Adrenal gland (tissue), 12 donors: ENCODE results near the gene SSC4D. TPM values are rescaled to one million over a fixed set of nuclear protein-coding genes. Genes with fewer than 3 reads are reported as not detected.
"Not testable (repeated sequence)": the region's sequence is repeated elsewhere in the genome, so short reads cannot be mapped to it uniquely, and the experiment has no call there.

Experiments used
- DNase-seq, 7 donors: peaks; one replicate each; pipeline ENCODE4 v3.0.0-alpha.2; 2019 to 2020
- H3K27ac ChIP-seq, 5 donors: fragments of 200-600 bp; sonication (generic) in 4 of 5; 1 replicate in 3 of 5; 2 replicates in 2 of 5; pipeline versions ENCODE4 v1.5.1 to v1.8.0; 2016 to 2020; ENCODE audit warnings: mild to moderate bottlenecking in 1 of 5
- H3K27me3 ChIP-seq: fragments of 200-600 bp; 2 replicates; pipeline ENCODE4 v1.8.0; 2021
- H3K36me3 ChIP-seq, 2 donors: fragments of 200-600 bp; replicated peaks in 1 of 2; 1 replicate in 1 of 2; 2 replicates in 1 of 2; pipeline versions ENCODE4 v1.5.1 to v1.8.0; 2018 to 2022
- H3K4me1 ChIP-seq, 2 donors: fragments of 200-600 bp; replicated peaks in 1 of 2; 1 replicate in 1 of 2; 2 replicates in 1 of 2; pipeline versions ENCODE4 v1.5.1 to v1.8.0; 2018 to 2021
- H3K4me3 ChIP-seq, 4 donors: fragments of 200-600 bp; sonication (generic) in 3 of 4; one replicate each; pipeline ENCODE4 v1.5.1; 2016 to 2018
- H3K9me3 ChIP-seq, 3 donors: fragments of 200-600 bp; sonication (generic) in 1 of 3; replicated peaks in 1 of 3; 1 replicate in 2 of 3; 2 replicates in 1 of 3; pipeline versions ENCODE4 v1.5.1 to v1.8.0; 2016 to 2021
- CTCF ChIP-seq, 6 experiments: fragments of 450-650 bp in 4 of 6; fragments of 200-600 bp in 2 of 6; sonication (generic) in 1 of 6; IDR thresholded peaks; 1 replicate in 5 of 6; 2 replicates in 1 of 6; pipeline versions ENCODE4 v1.5.1 to v1.8.0; 2016 to 2021; ENCODE audit warnings: antibody characterized with exemption in 6 of 6, mild to moderate bottlenecking in 2 of 6, moderate library complexity in 1 of 6
- POLR2A ChIP-seq, 2 donors: fragments of 450-650 bp; IDR thresholded peaks; one replicate each; pipeline ENCODE4 v1.6.1; 2017; ENCODE audit warnings: antibody characterized with exemption in 2 of 2, mild to moderate bottlenecking in 2 of 2, moderate library complexity in 1 of 2
- WGBS, 4 donors: extraction: QIAGEN DNeasy Blood & Tissue Kit in 2 of 4; methylation state at CpG; one replicate each; pipeline versions ENCODE4 v1.1.5 to v1.1.7; 2013 to 2017; 5-methylcytosine and 5-hydroxymethylcytosine counted together
- intact Hi-C, 2 donors: fragments of 100-400 bp; cut with DNase I; formaldehyde crosslinking; loops; one replicate each; pipeline versions ENCODE4 v1.14.1 to v1.15.0; 2022 to 2023
- polyA plus RNA-seq, 3 donors: library from polyadenylated mRNA; stranded (reverse); fragments of 200-250 nt in 2 of 3; fragments of 350-450 nt in 1 of 3; fragmentation: Illumina TruSeq in 1 of 3; extraction: RNeasy Lipid Tissue Mini Kit (QIAGEN cat#74804) in 1 of 3; gene quantifications; one replicate each; pipeline ENCODE4 v1.2.3, GENCODE V29; 2013 to 2014
- total RNA-seq, 9 donors: library from RNA; depleted of rRNA in 4 of 9; stranded (reverse); fragments of >200 nt in 4 of 9; fragments of 120-200 nt in 1 of 9; fragmentation: NEBNext Ultra II Directional in 1 of 9; extraction: Animal tissue kit (Norgen Biotek cat#: 25700) in 1 of 9; gene quantifications; one replicate each; pipeline versions ENCODE4 v1.1.0 to v1.2.4, GENCODE V29; 2013 to 2023
- donor health status: healthy with polysubstance abuse.
- donor health status: Bipolar disorder and iron deficiency.
- donor health status: DM: yes; HTN: yes; CAD: no.
- donor health status: DM: no; HTN: no; CAD: no.
- donor health status: DM: no; HTN: no; CAD: no.
- donor health status: DM: yes; HTN: yes; CAD: no.

SSC4D gene
- total and polyA plus RNA-seq, 12 donors: 0.60 to 10.7 (median 2.0) TPM

DNA sequence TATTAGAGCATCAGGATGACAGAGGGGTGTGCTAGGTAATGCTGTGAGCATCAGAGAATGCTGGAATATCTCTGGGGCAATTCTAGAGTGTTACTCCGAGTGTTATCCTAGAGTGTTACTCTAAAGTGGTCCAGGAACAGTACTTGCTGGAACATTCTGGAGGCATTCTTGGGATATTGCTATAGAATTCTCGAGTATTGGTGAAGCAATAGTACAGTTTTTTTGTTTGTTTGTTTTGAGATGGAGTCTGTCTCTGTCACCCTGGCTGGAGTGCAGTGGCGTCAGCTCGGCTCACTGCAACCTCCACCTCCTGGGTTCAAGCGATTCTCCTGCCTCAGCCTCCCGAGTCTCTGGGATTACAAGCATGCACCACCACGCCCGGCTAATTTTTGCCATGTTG, 12.6 kb downstream of the SSC4D start:
- DNase-seq: no peak
- Histone ChIP-seq H3K27me3 (no peaks in the 10 kb centered on the region), H3K27ac (no peak overlapping the region), H3K4me1 (peaks cover 19 to 23% of the 10 kb centered on the region in 2 donors), H3K4me3 (peak overlapping the region in 2 of 4 donors; percentile 29 to 57), H3K36me3 (no peaks in the 10 kb centered on the region), H3K9me3 (no peaks in the 10 kb centered on the region)
- intact Hi-C loops: no loop called here
- WGBS, 4 donors: 57 to 66% (median 62%) methylated on average over 5 to 8 of the region's 8 CpGs
- TF ChIP-seq CTCF (IDR thresholded peaks at IDR 0.05) (no peak), POLR2A (IDR thresholded peaks at IDR 0.05) (no peak)

GRCh38 chr7:76395965-76396726, 13.4 kb downstream of the SSC4D start:
- no peaks in the 10 kb centered on the region for H3K36me3 ChIP-seq
- H3K4me3 ChIP-seq: no peak overlapping the region
- no peak overlapping the region for H3K27ac ChIP-seq
- DNase-seq: no peak
- WGBS, 4 donors: 67 to 73% (median 70%) methylated on average over 13 of the region's 13 CpGs
- TF ChIP-seq CTCF (IDR thresholded peaks at IDR 0.05) (no peak), POLR2A (IDR thresholded peaks at IDR 0.05) (no peak)
- no peaks in the 10 kb centered on the region for H3K9me3 ChIP-seq
- intact Hi-C loops: no loop called here
- H3K27me3 ChIP-seq: no peaks in the 10 kb centered on the region
- H3K4me1 ChIP-seq: peaks cover 19 to 23% of the 10 kb centered on the region in 2 donors

GRCh38 chr7:76395605-76395964, 13.9 kb downstream of the SSC4D start:
- H3K27ac ChIP-seq, H3K4me3 ChIP-seq, intact Hi-C loops, H3K9me3 ChIP-seq, DNase-seq, H3K27me3 ChIP-seq, H3K36me3 ChIP-seq: not testable (repeated sequence)
- WGBS, 4 donors: 86 to 96% (median 91%) methylated on average over 11 of the region's 11 CpGs
- peaks cover 19 to 23% of the 10 kb centered on the region in 2 donors for H3K4me1 ChIP-seq

- no peak overlapping the region for H3K27ac ChIP-seq
- WGBS, 4 donors: 86 to 94% (median 90%) methylated on average over 6 to 9 of the region's 9 CpGs
- intact Hi-C loops: no loop called here
- no peak for TF ChIP-seq CTCF (IDR thresholded peaks at IDR 0.05)
- no peak for TF ChIP-seq POLR2A (IDR thresholded peaks at IDR 0.05)
- H3K36me3 ChIP-seq: no peaks in the 10 kb centered on the region
- H3K4me1 ChIP-seq: peaks cover 19 to 23% of the 10 kb centered on the region in 2 donors
- H3K4me3 ChIP-seq: no peak overlapping the region
- H3K9me3 ChIP-seq: no peaks in the 10 kb centered on the region
- DNase-seq: no peak
- no peaks in the 10 kb centered on the region for H3K27me3 ChIP-seq
Measured at GRCh38 chr7:76394957-76395356, 14.5 kb downstream of the SSC4D start.
